HepG2 (cell line): ENCODE measurements around the gene AMOTL1. TPM values are rescaled to one million over a fixed set of nuclear protein-coding genes. Genes with fewer than 3 reads are reported as not detected.

Experiments
- ATAC-seq: fragments of 200-7000 bp; cut with Tn5 transposase; 3 replicates; pipeline ENCODE4 v1.9.1; 2020; ENCODE audit warnings: mild to moderate bottlenecking, moderate library complexity
- BruUV-seq: library from RNA; stranded (reverse); fragments of 400-500 nt; replicated peaks from 2 replicates; lab custom pipeline; 2021; lab: Mats Ljungman, UMichigan
- CTCF ChIA-PET: fragments of 300-600 bp; formaldehyde crosslinking; extraction: SDS; loops from one replicate; lab custom pipeline; 2021; ENCODE audit warnings: low total read pairs, inconsistent platforms, low intra/inter-chr PET ratio; lab: Yijun Ruan, JAX
- POLR2A ChIA-PET: fragments of 350-600 bp; sonication (Branson Sonifier 250); formaldehyde crosslinking; loops from one replicate; lab custom pipeline; 2020; ENCODE audit warnings: antibody characterized with exemption, inconsistent platforms; lab: Yijun Ruan, JAX
- DNase-seq: peaks from one replicate; pipeline ENCODE4 v3.0.0-alpha.2; 2015; ENCODE audit warnings: low spot score
- FAIRE-seq: peaks from 3 replicates; lab custom pipeline; 2011; peaks lifted over from hg19 to GRCh38; lab: Jason Lieb, UNC
- H2AFZ ChIP-seq: one replicate; pipeline ENCODE4 v1.6.1; 2011; ENCODE audit warnings: low read length, inconsistent platforms
- H3K27ac ChIP-seq: fragments of 300-600 bp; 3 replicates; pipeline ENCODE4 v1.8.0; 2011; ENCODE audit warnings: mixed run types, mild to moderate bottlenecking, mixed read lengths, low read length, inconsistent platforms; ENCODE audit not compliant: insufficient read depth; ENCODE audit errors: extremely low read length
- H3K27me3 ChIP-seq, 2 experiments: fragments of 200-600 bp in 1 of 2; 2 replicates in 1 of 2; 3 replicates in 1 of 2; pipeline versions ENCODE4 v1.6.0 to v1.8.0; 2011; ENCODE audit warnings: low read length in 2 of 2, mild to moderate bottlenecking in 2 of 2, moderate library complexity in 2 of 2, inconsistent platforms in 1 of 2; ENCODE audit not compliant: insufficient read depth in 2 of 2, control insufficient read depth in 1 of 2
- H3K36me3 ChIP-seq, 2 experiments: fragments of 200-600 bp in 1 of 2; replicated peaks in 1 of 2; 2 replicates in 1 of 2; 3 replicates in 1 of 2; pipeline versions ENCODE4 v1.5.1 to v1.8.0; 2011; ENCODE audit warnings: low read length in 2 of 2, inconsistent platforms in 1 of 2; ENCODE audit not compliant: insufficient read depth in 2 of 2, control insufficient read depth in 1 of 2
- H3K4me1 ChIP-seq: 2 replicates; pipeline ENCODE4 v1.5.1; 2012; ENCODE audit warnings: low read length, inconsistent platforms; ENCODE audit not compliant: insufficient read depth
- H3K4me2 ChIP-seq: 2 replicates; pipeline ENCODE4 v1.6.0; 2011; ENCODE audit warnings: low read depth, low read length, inconsistent platforms
- H3K4me3 ChIP-seq, 3 experiments: fragments of 200-600 bp in 1 of 3; sonication (generic), shearing (Covaris generic) in 1 of 3; replicated peaks in 1 of 3; 2 replicates each; pipeline ENCODE4 v1.5.1; 2011 to 2016; ENCODE audit warnings: low read length in 3 of 3, inconsistent platforms in 2 of 3, low read depth in 2 of 3, mild to moderate bottlenecking in 2 of 3, control low read depth in 1 of 3, mixed read lengths in 1 of 3; ENCODE audit not compliant: insufficient read depth in 1 of 3
- H3K79me2 ChIP-seq: one replicate; pipeline ENCODE4 v1.6.1; 2011; ENCODE audit warnings: low read length, inconsistent platforms; ENCODE audit not compliant: insufficient read depth
- H3K9ac ChIP-seq: 2 replicates; pipeline ENCODE4 v1.6.0; 2011; ENCODE audit warnings: mild to moderate bottlenecking, low read depth, low read length, inconsistent platforms; ENCODE audit not compliant: insufficient read depth
- H3K9me3 ChIP-seq: 2 replicates; pipeline ENCODE4 v1.5.1; 2012; ENCODE audit warnings: mild to moderate bottlenecking, low read length
- H4K20me1 ChIP-seq: 2 replicates; pipeline ENCODE4 v1.6.0; 2011; ENCODE audit warnings: inconsistent platforms, mild to moderate bottlenecking, low read length, moderate library complexity; ENCODE audit not compliant: insufficient read depth
- CTCF ChIP-seq: sonication (generic); formaldehyde crosslinking; IDR thresholded peaks from 2 replicates; pipeline ENCODE4 v1.5.0; 2020; ENCODE audit warnings: mild to moderate bottlenecking, missing genetic modification reagents, moderate library complexity
- FUBP1 ChIP-seq: sonication (generic); formaldehyde crosslinking; IDR thresholded peaks from 2 replicates; pipeline ENCODE4 v1.5.1; 2020; ENCODE audit warnings: missing genetic modification reagents, mild to moderate bottlenecking, borderline replicate concordance
- HBP1 ChIP-seq: IDR thresholded peaks from 2 replicates; pipeline ENCODE4 v1.6.1; 2016; ENCODE audit warnings: low read depth, control low read depth
- HNF4G ChIP-seq, 2 experiments: sonication (generic) in 1 of 2; formaldehyde crosslinking in 1 of 2; IDR thresholded peaks; 2 replicates each; pipeline versions ENCODE4 v1.4.0 to v1.6.1; 2011 to 2020; ENCODE audit warnings: borderline replicate concordance in 2 of 2, low read depth in 2 of 2, mild to moderate bottlenecking in 2 of 2, low read length in 1 of 2, missing genetic modification reagents in 1 of 2, moderate library complexity in 1 of 2
- IKZF1 ChIP-seq: fragments of 450-650 bp; IDR thresholded peaks from 2 replicates; pipeline ENCODE4 v1.7.1; 2016
- PBX3 ChIP-seq: sonication (generic); formaldehyde crosslinking; IDR thresholded peaks from 2 replicates; pipeline ENCODE4 v1.8.1; 2023; ENCODE audit warnings: missing genetic modification reagents, inconsistent platforms, borderline replicate concordance
- PRDM10 ChIP-seq: sonication (generic); formaldehyde crosslinking; IDR thresholded peaks from 2 replicates; pipeline ENCODE4 v1.4.0; 2020; ENCODE audit warnings: low read depth, missing genetic modification reagents
- STAT5B ChIP-seq: sonication (generic); formaldehyde crosslinking; IDR thresholded peaks from 2 replicates; pipeline ENCODE4 v1.4.0; 2020; ENCODE audit warnings: missing genetic modification reagents
- ZMYM3 ChIP-seq: sonication (generic); formaldehyde crosslinking; IDR thresholded peaks from 2 replicates; pipeline ENCODE4 v1.5.1; 2020; ENCODE audit warnings: mild to moderate bottlenecking, missing genetic modification reagents
- ZNF10 ChIP-seq: sonication (generic); formaldehyde crosslinking; IDR thresholded peaks from 2 replicates; pipeline ENCODE4 v1.4.0; 2020; ENCODE audit warnings: mild to moderate bottlenecking, low read depth, missing genetic modification reagents, borderline replicate concordance
- ZNF451 ChIP-seq: sonication (generic); formaldehyde crosslinking; IDR thresholded peaks from 2 replicates; pipeline ENCODE4 v1.5.0; 2020; ENCODE audit warnings: mild to moderate bottlenecking, missing genetic modification reagents
- in situ Hi-C: cut with HindIII; loops from 2 replicates; pipeline ENCODE4 v1.10.0; 2017; ENCODE audit warnings: low pct_unique_long_range_greater_than_20kb; ENCODE audit not compliant: extremely low pct_ligation_motif_present
- intact Hi-C: fragments of 100-400 bp; cut with micrococcal nuclease; formaldehyde crosslinking; loops from one replicate; pipeline ENCODE4 v1.10.0; 2022; ENCODE audit not compliant: unreplicated experiment
- polyA plus RNA-seq, 8 experiments: library from polyadenylated mRNA; depleted of rRNA in 3 of 8; stranded (reverse) in 7 of 8; unstranded in 1 of 8; fragments of >200 nt; fragmentation: Illumina TruSeq in 4 of 8; extraction: Trizol in 4 of 8; gene quantifications; 2 replicates each; pipeline versions ENCODE4 v1.2.1 to v1.2.3, GENCODE V29; 2011 to 2016; ENCODE audit warnings: low read depth in 4 of 8, missing spikeins in 1 of 8, mixed read lengths in 1 of 8; ENCODE audit not compliant: insufficient read depth in 1 of 8
- total RNA-seq, 5 experiments: library from RNA; depleted of rRNA; stranded (reverse); fragments of >200 nt; fragmentation: Illumina TruSeq; extraction: Trizol; gene quantifications; 2 replicates each; pipeline ENCODE4 v1.2.3, GENCODE V29; 2016; ENCODE audit warnings: low read depth in 1 of 5

The AMOTL1 gene
- total and polyA plus RNA-seq, 2 of the 13 experiments (the other 11 are each of a cell fraction or from before 2014, with no cell fraction given), result 0.01 to 0.20 TPM

- H3K36me3 ChIP-seq, result no peaks in the 10 kb centered on the region
- H3K27me3 ChIP-seq, result no peaks in the 10 kb centered on the region; a peak in 2 of 5 replicates
- no peaks in the 10 kb centered on the region for H3K79me2 ChIP-seq
- no peak for TF ChIP-seq PBX3 (CRISPR knock-in tag)
- TF ChIP-seq PRDM10 (CRISPR knock-in tag), result no peak
- TF ChIP-seq ZNF451 (CRISPR knock-in tag), result no peak
- no peak for TF ChIP-seq HBP1 (CRISPR knock-in tag)
- no peak for TF ChIP-seq FUBP1 (CRISPR knock-in tag)
- no peak for TF ChIP-seq CTCF (CRISPR knock-in tag)
- no peak for TF ChIP-seq ZMYM3 (CRISPR knock-in tag)
- TF ChIP-seq STAT5B, result no peak
- no peak for TF ChIP-seq HNF4G (IDR thresholded peaks at IDR 0.05; ENCODE audit: borderline replicate concordance, low read depth, low read length)
- TF ChIP-seq HNF4G (CRISPR knock-in tag; IDR thresholded peaks at IDR 0.05; ENCODE audit: borderline replicate concordance, low read depth), result no peak
- no peak for TF ChIP-seq ZNF10 (CRISPR knock-in tag)
- TF ChIP-seq IKZF1, result no peak
- ATAC-seq (no peak), FAIRE-seq (no peak), DNase-seq (no peak)
- in situ Hi-C loops (no loop called here), intact Hi-C loops (no loop called here)
- BruUV-seq, result no TSS peak
- no peak overlapping the region for H3K9ac ChIP-seq
- H2AFZ ChIP-seq, result no peak overlapping the region
- POLR2A ChIA-PET, result no interaction called here
- H3K9me3 ChIP-seq, result no peaks in the 10 kb centered on the region
- CTCF ChIA-PET, result no interaction called here
- H3K4me3 ChIP-seq, result no peak overlapping the region
- H3K4me2 ChIP-seq, result no peak overlapping the region
- H4K20me1 ChIP-seq, result no peaks in the 10 kb centered on the region
- no peaks in the 10 kb centered on the region for H3K4me1 ChIP-seq
- H3K27ac ChIP-seq, result no peak overlapping the region
Measured at GRCh38 chr11:94920311-94920710, 152.2 kb downstream of the AMOTL1 start.
